LNCaP clone FGC (cell line): ENCODE measurements around the gene PRKG1.

Experiments used
- DNase-seq: peaks from one replicate; pipeline ENCODE4 v3.0.0-alpha.2; 2011; ENCODE audit warnings: low read depth
- H3K4me3 ChIP-seq: 2 replicates; pipeline ENCODE4 v1.5.1; 2011; ENCODE audit warnings: mild to moderate bottlenecking, low read depth, low read length, control low read depth
- CTCF ChIP-seq: IDR thresholded peaks from 2 replicates; pipeline ENCODE4 v1.5.1; 2012; ENCODE audit warnings: mild to moderate bottlenecking; ENCODE audit not compliant: control insufficient read depth, insufficient read depth; ENCODE audit errors: extremely low read depth

Gene PRKG1

DNA sequence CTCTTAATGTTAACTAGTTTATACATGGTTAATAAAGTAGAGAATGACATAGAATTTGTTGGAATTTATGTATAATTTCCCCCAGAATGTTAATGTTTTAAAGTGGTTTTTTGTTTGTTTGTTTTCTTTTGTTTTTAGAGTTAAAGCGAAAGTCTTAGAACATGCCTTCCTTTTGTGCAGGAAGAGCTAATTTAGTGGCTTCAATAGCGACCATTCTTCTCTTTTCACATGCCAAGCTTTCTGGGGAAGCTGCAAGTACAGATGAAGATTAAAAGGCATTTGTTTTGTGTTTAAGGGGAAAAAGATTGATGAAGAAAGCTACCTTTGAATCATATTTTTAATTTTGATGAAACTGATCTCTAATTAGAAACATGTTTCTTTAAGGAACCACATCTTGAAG, 881.4 kb downstream of the PRKG1 start:
- no peak overlapping the region for H3K4me3 ChIP-seq
- TF ChIP-seq CTCF, result no peak
- DNase-seq, result no peak

GRCh38 chr10:51956822-51957221, 882.5 kb downstream of the PRKG1 start:
- TF ChIP-seq CTCF, result no peak
- no peak for DNase-seq
- no peak overlapping the region for H3K4me3 ChIP-seq

DNA sequence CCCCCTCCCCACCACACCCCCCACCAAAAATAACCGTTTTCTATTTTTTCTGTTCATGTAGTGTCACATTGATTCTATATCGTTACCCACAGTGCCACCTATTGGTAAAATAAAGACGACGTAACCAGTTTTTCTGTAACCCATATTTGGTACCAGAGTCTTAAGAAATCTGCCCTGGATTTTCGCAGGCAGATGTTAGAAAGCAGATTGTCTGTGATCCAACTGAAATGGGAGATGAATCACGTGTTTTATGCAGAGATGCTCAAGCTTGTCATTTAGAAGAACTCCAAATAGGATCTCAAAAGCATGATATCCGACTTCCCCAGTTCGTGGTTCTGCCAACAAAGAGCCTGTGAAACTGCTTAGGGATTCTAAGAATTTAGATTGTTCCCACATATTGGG, 886.2 kb downstream of the PRKG1 start:
- DNase-seq, result peak; percentile 1
- H3K4me3 ChIP-seq, result no peak overlapping the region
- TF ChIP-seq CTCF, result peak; percentile 62

- H3K4me3 ChIP-seq, result no peak overlapping the region
- TF ChIP-seq CTCF, result no peak
- DNase-seq, result no peak
Observed at GRCh38 chr10:51961401-51961800, 887.1 kb downstream of the PRKG1 start.

DNA sequence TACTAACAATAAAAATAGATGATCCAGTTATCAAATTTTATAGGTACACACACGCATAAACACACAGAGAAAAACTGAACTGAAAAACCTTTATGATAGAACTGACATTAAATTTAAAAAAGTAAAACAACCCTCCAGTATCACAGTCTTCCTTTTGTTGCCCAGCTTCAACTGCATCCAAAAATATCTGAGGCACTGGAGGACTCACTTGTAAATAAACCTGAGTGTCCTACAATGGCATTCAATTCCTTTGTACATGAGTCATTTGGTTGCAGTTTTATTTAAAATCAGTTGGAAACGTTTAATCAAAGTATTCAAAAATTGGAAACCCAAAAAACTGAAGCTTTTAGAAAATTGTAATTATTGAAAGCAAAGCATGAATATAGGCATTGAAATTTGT, 890.3 kb downstream of the PRKG1 start:
- no peak overlapping the region for H3K4me3 ChIP-seq
- no peak for TF ChIP-seq CTCF
- no peak for DNase-seq

DNA sequence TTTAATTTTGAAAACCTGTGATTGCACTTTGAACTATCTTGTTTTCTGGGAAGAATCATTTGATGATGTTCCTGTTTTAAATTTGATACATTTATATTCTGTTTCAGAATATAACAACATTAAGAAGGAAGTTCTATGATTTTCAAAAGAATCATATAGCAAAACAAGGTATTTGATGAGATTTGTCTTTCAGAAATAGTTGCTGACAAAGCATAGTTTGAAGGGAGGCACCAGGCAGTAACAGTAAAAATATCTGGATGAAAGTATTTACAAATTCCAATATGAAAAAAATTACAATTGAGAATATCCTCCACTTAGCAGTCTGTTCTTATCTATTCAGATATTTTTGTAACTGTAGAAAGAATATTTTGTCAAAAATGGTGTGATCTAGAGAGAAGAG, 891.2 kb downstream of the PRKG1 start:
- no peak for TF ChIP-seq CTCF
- no peak overlapping the region for H3K4me3 ChIP-seq
- DNase-seq, result no peak

- TF ChIP-seq CTCF, result no peak
- no peak for DNase-seq
Observed at GRCh38 chr10:51972733-51973346, 898.6 kb downstream of the PRKG1 start.

More at GRCh38 chr10:51972733-51973346, 898.6 kb downstream of the PRKG1 start:
- no peak overlapping the region for H3K4me3 ChIP-seq
